HepG2 (cell line): ENCODE data around the gene VDAC1. TPM values are rescaled to one million over a fixed set of nuclear protein-coding genes. Genes with fewer than 3 reads are reported as not detected.
A peak's percentile ranks its signal among the peaks of the same experiment; 100 is the strongest.

Source experiments
- ATAC-seq: fragments of 200-7000 bp; cut with Tn5 transposase; 3 replicates; pipeline ENCODE4 v1.9.1; 2020; ENCODE audit warnings: mild to moderate bottlenecking, moderate library complexity
- BruUV-seq: library from RNA; stranded (reverse); fragments of 400-500 nt; replicated peaks from 2 replicates; lab custom pipeline; 2021; lab: Mats Ljungman, UMichigan
- CTCF ChIA-PET: fragments of 300-600 bp; formaldehyde crosslinking; extraction: SDS; loops from one replicate; lab custom pipeline; 2021; ENCODE audit warnings: low total read pairs, inconsistent platforms, low intra/inter-chr PET ratio; lab: Yijun Ruan, JAX
- POLR2A ChIA-PET: fragments of 350-600 bp; sonication (Branson Sonifier 250); formaldehyde crosslinking; loops from one replicate; lab custom pipeline; 2020; ENCODE audit warnings: antibody characterized with exemption, inconsistent platforms; lab: Yijun Ruan, JAX
- DNase-seq: peaks from one replicate; pipeline ENCODE4 v3.0.0-alpha.2; 2015; ENCODE audit warnings: low spot score
- FAIRE-seq: peaks from 3 replicates; lab custom pipeline; 2011; peaks lifted over from hg19 to GRCh38; lab: Jason Lieb, UNC
- H2AFZ ChIP-seq: one replicate; pipeline ENCODE4 v1.6.1; 2011; ENCODE audit warnings: low read length, inconsistent platforms
- H3K27ac ChIP-seq: fragments of 300-600 bp; 3 replicates; pipeline ENCODE4 v1.8.0; 2011; ENCODE audit warnings: mixed run types, mild to moderate bottlenecking, mixed read lengths, low read length, inconsistent platforms; ENCODE audit not compliant: insufficient read depth; ENCODE audit errors: extremely low read length
- H3K27me3 ChIP-seq, 2 experiments: fragments of 200-600 bp in 1 of 2; 2 replicates in 1 of 2; 3 replicates in 1 of 2; pipeline versions ENCODE4 v1.6.0 to v1.8.0; 2011; ENCODE audit warnings: low read length in 2 of 2, mild to moderate bottlenecking in 2 of 2, moderate library complexity in 2 of 2, inconsistent platforms in 1 of 2; ENCODE audit not compliant: insufficient read depth in 2 of 2, control insufficient read depth in 1 of 2
- H3K36me3 ChIP-seq, 2 experiments: fragments of 200-600 bp in 1 of 2; replicated peaks in 1 of 2; 2 replicates in 1 of 2; 3 replicates in 1 of 2; pipeline versions ENCODE4 v1.5.1 to v1.8.0; 2011; ENCODE audit warnings: low read length in 2 of 2, inconsistent platforms in 1 of 2; ENCODE audit not compliant: insufficient read depth in 2 of 2, control insufficient read depth in 1 of 2
- H3K4me1 ChIP-seq: 2 replicates; pipeline ENCODE4 v1.5.1; 2012; ENCODE audit warnings: low read length, inconsistent platforms; ENCODE audit not compliant: insufficient read depth
- H3K4me2 ChIP-seq: 2 replicates; pipeline ENCODE4 v1.6.0; 2011; ENCODE audit warnings: low read depth, low read length, inconsistent platforms
- H3K4me3 ChIP-seq, 3 experiments: fragments of 200-600 bp in 1 of 3; sonication (generic), shearing (Covaris generic) in 1 of 3; replicated peaks in 1 of 3; 2 replicates each; pipeline ENCODE4 v1.5.1; 2011 to 2016; ENCODE audit warnings: low read length in 3 of 3, inconsistent platforms in 2 of 3, low read depth in 2 of 3, mild to moderate bottlenecking in 2 of 3, control low read depth in 1 of 3, mixed read lengths in 1 of 3; ENCODE audit not compliant: insufficient read depth in 1 of 3
- H3K79me2 ChIP-seq: one replicate; pipeline ENCODE4 v1.6.1; 2011; ENCODE audit warnings: low read length, inconsistent platforms; ENCODE audit not compliant: insufficient read depth
- H3K9ac ChIP-seq: 2 replicates; pipeline ENCODE4 v1.6.0; 2011; ENCODE audit warnings: mild to moderate bottlenecking, low read depth, low read length, inconsistent platforms; ENCODE audit not compliant: insufficient read depth
- H3K9me3 ChIP-seq: 2 replicates; pipeline ENCODE4 v1.5.1; 2012; ENCODE audit warnings: mild to moderate bottlenecking, low read length
- H4K20me1 ChIP-seq: 2 replicates; pipeline ENCODE4 v1.6.0; 2011; ENCODE audit warnings: inconsistent platforms, mild to moderate bottlenecking, low read length, moderate library complexity; ENCODE audit not compliant: insufficient read depth
- EZH2 ChIP-seq: conservative IDR thresholded peaks from 2 replicates; pipeline ENCODE4 v1.6.1; 2012; ENCODE audit warnings: mild to moderate bottlenecking, low read depth, low read length, moderate library complexity
- HNF1A ChIP-seq, 2 experiments: sonication (generic) in 1 of 2; formaldehyde crosslinking in 1 of 2; IDR thresholded peaks; 2 replicates each; pipeline versions ENCODE4 v1.4.0 to v1.6.1; 2016 to 2020; ENCODE audit warnings: borderline replicate concordance in 1 of 2, low read depth in 1 of 2, mild to moderate bottlenecking in 1 of 2, missing genetic modification reagents in 1 of 2
- PRDM10 ChIP-seq: sonication (generic); formaldehyde crosslinking; IDR thresholded peaks from 2 replicates; pipeline ENCODE4 v1.4.0; 2020; ENCODE audit warnings: low read depth, missing genetic modification reagents
- PRMT3 ChIP-seq: sonication (generic); formaldehyde crosslinking; IDR thresholded peaks from 2 replicates; pipeline ENCODE4 v1.8.1; 2022; ENCODE audit warnings: low read depth, mild to moderate bottlenecking, moderate library complexity, missing genetic modification reagents, borderline replicate concordance
- TRIM24 ChIP-seq: sonication (generic); formaldehyde crosslinking; IDR thresholded peaks from 2 replicates; pipeline ENCODE4 v1.8.0; 2022; ENCODE audit warnings: mild to moderate bottlenecking, missing genetic modification reagents
- ZNF687 ChIP-seq: sonication (generic); formaldehyde crosslinking; IDR thresholded peaks from 2 replicates; pipeline ENCODE4 v1.5.1; 2020; ENCODE audit warnings: mild to moderate bottlenecking, missing genetic modification reagents, moderate library complexity
- WGBS: methylation state at CpG from one replicate; pipeline ENCODE4 v1.1.6; 2017; ENCODE audit warnings: low lambda C conversion rate; 5-methylcytosine and 5-hydroxymethylcytosine counted together
- in situ Hi-C: cut with HindIII; loops from 2 replicates; pipeline ENCODE4 v1.10.0; 2017; ENCODE audit warnings: low pct_unique_long_range_greater_than_20kb; ENCODE audit not compliant: extremely low pct_ligation_motif_present
- intact Hi-C: fragments of 100-400 bp; cut with micrococcal nuclease; formaldehyde crosslinking; loops from one replicate; pipeline ENCODE4 v1.10.0; 2022; ENCODE audit not compliant: unreplicated experiment
- polyA plus RNA-seq, 8 experiments: library from polyadenylated mRNA; depleted of rRNA in 3 of 8; stranded (reverse) in 7 of 8; unstranded in 1 of 8; fragments of >200 nt; fragmentation: Illumina TruSeq in 4 of 8; extraction: Trizol in 4 of 8; gene quantifications; 2 replicates each; pipeline versions ENCODE4 v1.2.1 to v1.2.3, GENCODE V29; 2011 to 2016; ENCODE audit warnings: low read depth in 4 of 8, missing spikeins in 1 of 8, mixed read lengths in 1 of 8; ENCODE audit not compliant: insufficient read depth in 1 of 8
- total RNA-seq, 5 experiments: library from RNA; depleted of rRNA; stranded (reverse); fragments of >200 nt; fragmentation: Illumina TruSeq; extraction: Trizol; gene quantifications; 2 replicates each; pipeline ENCODE4 v1.2.3, GENCODE V29; 2016; ENCODE audit warnings: low read depth in 1 of 5

VDAC1 gene
- total and polyA plus RNA-seq, 2 of the 13 experiments (the other 11 are each of a cell fraction or from before 2014, with no cell fraction given) = 112 to 380 TPM

- TF ChIP-seq EZH2 (peak; percentile 41; the same call in 1 of the 2 replicates), PRMT3 (CRISPR knock-in tag) (no peak), PRDM10 (CRISPR knock-in tag) (peak; percentile 93), TRIM24 (no peak), ZNF687 (CRISPR knock-in tag) (0 out of 2 replicates have a peak, but pooled peaks have one; percentile 20), HNF1A (IDR thresholded peaks at IDR 0.05; ENCODE audit: low read depth) (peak; percentile 23; the same call in 1 of the 2 replicates), HNF1A (CRISPR knock-in tag; IDR thresholded peaks at IDR 0.05; ENCODE audit: borderline replicate concordance) (no peak)
- H2AFZ ChIP-seq = no peak overlapping the region
- in situ Hi-C loops = no loop called here
- H3K9ac ChIP-seq = no peak overlapping the region
- POLR2A ChIA-PET = no interaction called here
- H3K4me3 ChIP-seq = no peak overlapping the region
- no peaks in the 10 kb centered on the region for H3K36me3 ChIP-seq
- BruUV-seq = no TSS peak
- CTCF ChIA-PET = no interaction called here
- peaks cover 9 to 62% of the 10 kb centered on the region in 2 experiments for H3K27me3 ChIP-seq
- DNase-seq (no peak), FAIRE-seq (no peak), ATAC-seq (peak; percentile 95)
- intact Hi-C loops = no loop called here
- no peak overlapping the region for H3K27ac ChIP-seq
- no peaks in the 10 kb centered on the region for H4K20me1 ChIP-seq
- 0% methylated on average over 8 of the region's 17 CpGs for WGBS
- H3K79me2 ChIP-seq = no peaks in the 10 kb centered on the region
- H3K9me3 ChIP-seq = no peaks in the 10 kb centered on the region
- peak overlapping the region; percentile 26; the same call in 1 of the 2 replicates for H3K4me2 ChIP-seq
- H3K4me1 ChIP-seq = peaks cover 13% of the 10 kb centered on the region; the same call in 1 of the 2 replicates
Measured at GRCh38 chr5:133926489-133927299, 78.1 kb downstream of the VDAC1 start.
